NCI-H2171 (cell line): ENCODE data around the gene MED26.

Experiments
- DNase-seq: peaks from one replicate; lab custom pipeline; 2025; lab: John Stamatoyannopoulos, UW

Gene MED26

DNA sequence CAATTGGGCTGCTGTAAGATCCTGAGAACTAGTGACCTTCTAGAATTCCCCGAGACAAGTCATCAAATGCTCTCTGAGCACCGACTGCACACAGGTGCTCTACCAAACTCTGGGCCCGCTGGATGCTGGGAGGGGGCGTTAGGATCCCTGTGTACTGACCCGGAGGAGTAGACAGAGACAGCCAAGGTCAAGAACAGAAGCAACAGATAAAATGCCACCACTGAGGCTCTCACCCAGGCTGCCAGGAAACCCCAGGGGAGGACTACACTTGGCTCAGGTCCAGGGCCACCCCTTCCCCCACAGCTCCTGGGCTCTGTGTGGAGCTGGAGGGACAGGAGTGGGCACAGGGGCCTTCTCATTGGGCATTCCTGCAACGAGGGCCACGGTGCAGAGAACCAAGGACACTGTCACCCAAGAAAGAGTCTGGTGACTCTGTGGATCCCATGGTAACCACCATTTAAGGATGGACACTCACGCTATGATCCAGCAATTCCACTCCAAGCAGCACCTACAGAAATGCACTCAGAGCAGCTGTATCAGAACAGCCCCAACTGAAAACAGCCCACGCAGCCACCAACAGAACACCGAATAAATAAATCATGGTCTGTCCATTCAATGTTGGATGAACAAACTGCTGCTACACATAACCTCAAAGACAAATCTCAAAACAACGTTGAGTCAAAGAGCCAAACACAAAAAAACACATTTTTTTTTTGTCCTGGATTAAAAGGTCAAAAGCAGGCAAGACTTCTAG lies 39.0 kb downstream of the MED26 start:
- DNase-seq, result no peak

DNA sequence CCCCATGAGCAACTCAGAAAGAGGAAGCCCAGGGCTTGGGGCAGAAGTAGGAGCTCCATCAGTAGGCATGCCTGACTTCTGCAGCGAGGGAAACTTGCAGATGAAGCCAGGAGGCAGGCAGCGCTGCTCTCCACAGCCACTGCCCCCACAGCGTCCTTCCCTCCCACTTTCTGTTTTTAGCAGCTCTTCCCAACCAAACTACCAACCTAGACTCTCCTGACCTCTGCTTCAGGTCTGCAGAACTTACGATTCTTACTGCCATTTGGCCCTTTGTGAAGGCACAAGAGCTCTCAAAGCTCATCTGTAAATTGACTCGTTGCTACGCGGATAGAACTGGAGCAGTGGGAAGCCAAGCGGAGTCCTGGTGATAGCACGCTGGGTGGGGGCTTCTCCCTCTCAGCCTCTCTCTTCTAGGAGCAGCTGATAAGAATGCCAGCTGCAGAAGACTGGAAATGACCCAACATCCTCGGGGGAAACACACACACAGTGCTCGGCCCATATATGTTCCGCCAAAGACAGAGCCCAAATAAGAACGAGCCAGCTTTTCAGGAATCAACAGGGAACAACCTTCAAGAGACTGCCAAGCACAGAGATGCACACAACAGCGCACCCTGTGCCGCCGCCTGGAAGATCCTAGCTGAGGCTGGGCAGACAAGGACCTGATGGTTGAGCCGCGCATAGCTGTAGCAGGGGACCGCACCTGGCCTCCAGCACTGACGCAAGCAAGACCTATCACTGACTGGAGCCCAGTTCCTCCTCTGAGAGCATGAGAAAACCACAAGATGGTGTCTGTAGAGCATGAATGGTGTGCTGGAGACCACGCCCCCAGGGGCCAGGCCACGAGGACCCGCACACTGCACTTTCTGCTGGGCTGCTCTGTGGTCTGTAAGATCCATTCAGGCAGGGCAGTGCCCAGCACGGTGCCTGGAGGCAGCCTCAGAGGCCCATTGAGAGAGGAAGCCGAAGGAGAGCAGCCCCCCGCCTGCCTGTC lies 39.9 kb downstream of the MED26 start:
- no peak for DNase-seq

DNA sequence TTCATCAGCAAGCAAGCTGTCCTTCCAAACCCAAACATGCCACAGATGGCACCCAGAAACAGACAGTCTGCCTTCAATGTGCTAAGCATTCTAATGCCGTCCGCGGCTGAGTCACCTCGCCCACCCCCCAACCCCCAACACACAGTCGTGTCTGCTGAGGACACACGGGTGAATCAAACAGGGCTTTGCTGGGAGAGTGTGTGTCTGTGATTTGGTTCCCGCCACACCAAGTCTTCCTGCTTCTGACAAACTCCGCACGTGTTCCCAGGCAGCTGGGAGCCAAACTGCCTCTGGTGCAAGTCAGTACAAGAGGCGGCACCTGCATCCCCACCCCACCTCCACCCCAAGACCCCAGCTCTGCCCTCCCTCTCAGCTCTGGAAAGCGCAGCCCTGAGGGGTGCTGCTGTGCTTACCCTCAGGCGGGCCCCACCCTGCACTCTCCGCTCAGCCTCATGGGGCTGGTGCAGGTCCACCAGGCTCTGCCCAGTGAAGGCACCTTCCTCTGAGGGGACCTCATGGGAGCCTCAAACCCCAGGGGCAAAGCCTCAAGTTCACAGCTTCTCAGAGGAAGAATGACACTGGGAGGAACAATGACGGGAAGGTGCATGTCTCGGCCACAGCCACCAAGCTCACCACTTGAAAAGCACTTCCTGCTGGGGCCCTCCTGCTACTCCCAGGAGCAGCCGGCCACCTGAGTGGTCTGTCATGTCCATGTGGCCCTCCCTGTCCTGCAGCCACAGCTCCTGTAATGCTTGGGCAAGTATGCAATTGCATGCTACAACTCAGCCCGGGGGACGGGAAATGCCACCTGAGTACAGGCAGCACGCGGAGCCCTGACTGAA lies 40.8 kb downstream of the MED26 start:
- DNase-seq, result no peak

GRCh38 chr19:16586477-16586871 lies 41.5 kb downstream of the MED26 start:
- no peak for DNase-seq

GRCh38 chr19:16585808-16586476 lies 42.1 kb downstream of the MED26 start:
- DNase-seq, result no peak

DNA sequence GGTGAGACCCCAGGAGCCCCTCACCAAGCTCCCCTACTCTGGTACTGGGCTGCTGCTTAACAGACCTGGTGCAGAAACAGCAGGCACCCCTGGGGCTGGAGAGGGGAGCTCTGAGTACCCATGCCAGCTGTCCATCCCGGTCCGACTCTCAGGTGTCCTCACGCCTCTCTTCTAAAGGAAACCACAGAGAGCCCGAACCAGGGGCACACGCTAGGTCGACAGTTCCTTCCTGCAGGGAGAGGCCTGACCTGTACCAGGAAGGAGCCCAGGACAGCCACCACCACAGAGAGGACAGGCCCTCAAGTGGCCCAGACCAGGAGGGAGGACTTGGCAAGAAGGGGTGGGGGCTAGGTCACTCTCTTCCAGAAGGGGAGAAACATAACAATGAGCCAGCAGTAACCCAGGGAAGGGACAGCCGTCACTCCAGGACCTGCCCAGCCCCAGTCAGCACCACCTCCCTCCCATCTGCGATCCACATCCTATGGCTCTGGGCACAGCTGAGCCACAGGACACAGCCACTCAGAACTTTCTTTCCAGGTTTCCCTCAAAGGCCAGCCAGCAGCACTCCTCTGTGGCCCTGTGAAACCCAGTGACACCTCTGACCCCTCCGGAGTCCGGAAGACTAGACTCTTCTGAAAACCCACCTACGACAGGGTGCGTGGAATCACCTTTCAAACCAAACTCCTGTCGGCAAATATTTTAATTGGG lies 42.8 kb downstream of the MED26 start:
- DNase-seq, result no peak

DNA sequence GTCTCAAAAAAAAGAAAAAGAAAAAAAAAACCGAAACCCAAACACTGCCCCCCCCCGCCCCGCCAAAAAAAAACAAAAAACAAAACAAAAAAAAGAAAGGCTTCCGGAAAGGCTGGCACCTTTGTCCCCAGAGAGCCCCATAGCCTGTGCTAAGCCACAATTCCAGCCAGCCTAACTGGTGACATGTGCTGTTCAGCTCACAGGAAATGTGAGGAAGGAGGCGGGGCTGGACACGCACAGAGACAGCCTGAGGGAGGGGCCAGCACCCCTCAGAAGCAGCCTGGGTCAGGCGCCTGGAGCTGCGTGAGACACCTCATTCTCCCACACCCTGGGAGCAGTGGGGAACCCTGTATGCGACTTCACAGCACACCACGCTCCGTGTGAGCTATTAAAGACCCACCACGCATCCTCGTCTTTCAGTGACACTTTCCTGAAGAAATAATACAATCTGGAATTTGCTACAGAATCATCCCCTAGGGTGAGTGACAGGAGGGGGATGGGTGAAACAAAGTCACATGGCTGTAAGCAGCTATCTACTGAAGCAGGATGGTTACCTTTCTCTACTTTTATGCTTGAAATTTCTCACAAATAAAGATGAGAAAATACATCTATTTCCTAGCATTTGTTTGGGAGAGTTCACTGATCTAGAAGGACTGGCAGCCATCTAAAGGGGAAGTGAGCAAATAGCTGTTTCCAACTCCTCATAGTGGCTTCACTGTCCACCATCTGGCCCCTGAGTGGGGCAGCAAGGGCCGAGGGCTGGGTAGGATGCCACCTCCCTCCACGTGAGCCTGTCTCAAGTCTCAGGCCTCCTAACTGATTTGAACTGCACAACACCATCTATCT lies 43.5 kb downstream of the MED26 start:
- peak; percentile 93 for DNase-seq

DNA sequence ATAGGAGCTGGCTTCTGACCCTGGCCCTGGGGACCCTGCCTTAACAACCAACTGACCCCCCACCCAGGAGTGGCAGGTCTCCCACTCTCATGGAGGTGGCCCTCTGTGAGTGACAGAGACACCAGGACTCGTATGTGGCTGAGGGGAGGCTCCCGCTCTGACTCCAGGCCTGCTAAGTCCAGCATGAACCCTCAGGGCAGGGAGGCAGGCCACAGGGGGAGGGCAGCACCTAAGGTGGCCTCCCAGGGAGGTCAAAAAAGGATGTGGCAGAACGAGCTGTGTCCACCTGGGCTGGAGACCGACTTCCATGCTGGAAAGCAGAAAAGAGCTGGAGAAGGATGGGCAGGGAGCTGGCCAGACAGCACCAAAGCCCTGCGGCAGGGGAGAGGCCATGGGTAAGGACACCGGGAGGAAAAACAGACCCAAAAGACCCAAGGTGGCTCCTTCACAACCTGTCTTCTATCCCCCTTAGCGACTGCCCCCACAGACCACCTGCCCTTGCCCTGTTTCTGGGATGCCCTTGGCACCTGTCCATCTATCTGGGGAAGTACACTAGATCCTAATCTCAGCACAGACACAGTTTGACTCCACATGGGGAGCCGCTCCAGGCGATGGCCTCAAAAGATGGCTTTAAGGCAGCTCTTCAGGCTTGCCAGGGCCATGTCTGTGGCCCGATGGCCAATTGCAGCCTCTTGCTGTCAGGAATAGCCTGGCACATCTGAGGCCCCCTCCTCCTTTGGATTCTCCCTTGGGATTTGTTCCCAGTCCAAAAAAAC lies 45.3 kb downstream of the MED26 start:
- DNase-seq, result peak; percentile 30

- DNase-seq, result no peak
These were observed 46.0 kb downstream of the MED26 start for GRCh38 chr19:16581971-16582343.

DNA sequence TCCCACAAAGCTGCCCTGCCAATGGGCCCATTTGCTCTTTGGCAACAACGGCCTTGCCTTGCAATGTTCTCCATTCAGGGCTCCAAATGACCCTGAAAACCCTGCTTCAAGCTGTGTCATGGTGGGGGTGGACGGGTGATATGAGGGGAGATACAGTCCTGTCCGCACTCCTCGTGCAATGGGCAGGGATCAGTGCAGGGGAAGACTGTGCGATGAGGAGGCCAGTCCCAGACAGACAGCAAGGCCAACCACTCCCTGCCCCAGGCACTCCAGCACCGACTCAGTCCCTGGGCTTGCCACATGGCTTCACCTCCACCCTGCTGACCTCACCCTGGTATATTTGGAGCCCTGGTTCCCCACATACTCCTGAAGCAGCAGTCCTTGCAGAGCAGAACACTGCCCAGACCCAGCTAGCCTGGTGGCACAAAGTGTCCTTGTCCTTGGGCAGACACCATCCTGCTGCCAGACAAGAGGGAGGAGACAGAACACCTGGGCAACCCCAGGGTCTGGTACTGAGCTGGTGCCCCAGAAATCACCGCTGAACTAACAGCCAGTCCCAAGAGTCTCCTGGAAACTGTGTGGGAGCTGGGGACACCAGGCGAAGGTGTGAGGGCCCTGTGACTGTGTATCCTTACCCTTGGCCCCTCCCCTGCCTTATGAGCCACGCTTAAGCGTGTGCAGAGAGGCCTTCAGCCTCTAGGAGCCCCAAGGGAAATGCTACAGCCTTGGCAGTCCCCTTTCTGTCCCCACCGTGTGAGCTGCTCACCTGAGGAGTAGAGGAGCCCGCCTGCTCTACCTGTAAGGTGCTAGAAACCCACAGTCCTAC lies 46.6 kb downstream of the MED26 start:
- DNase-seq, result no peak

GRCh38 chr19:16579381-16579780 lies 48.6 kb downstream of the MED26 start:
- DNase-seq, result no peak

- DNase-seq, result no peak
These were observed 50.4 kb downstream of the MED26 start for GRCh38 chr19:16577531-16577985.

DNA sequence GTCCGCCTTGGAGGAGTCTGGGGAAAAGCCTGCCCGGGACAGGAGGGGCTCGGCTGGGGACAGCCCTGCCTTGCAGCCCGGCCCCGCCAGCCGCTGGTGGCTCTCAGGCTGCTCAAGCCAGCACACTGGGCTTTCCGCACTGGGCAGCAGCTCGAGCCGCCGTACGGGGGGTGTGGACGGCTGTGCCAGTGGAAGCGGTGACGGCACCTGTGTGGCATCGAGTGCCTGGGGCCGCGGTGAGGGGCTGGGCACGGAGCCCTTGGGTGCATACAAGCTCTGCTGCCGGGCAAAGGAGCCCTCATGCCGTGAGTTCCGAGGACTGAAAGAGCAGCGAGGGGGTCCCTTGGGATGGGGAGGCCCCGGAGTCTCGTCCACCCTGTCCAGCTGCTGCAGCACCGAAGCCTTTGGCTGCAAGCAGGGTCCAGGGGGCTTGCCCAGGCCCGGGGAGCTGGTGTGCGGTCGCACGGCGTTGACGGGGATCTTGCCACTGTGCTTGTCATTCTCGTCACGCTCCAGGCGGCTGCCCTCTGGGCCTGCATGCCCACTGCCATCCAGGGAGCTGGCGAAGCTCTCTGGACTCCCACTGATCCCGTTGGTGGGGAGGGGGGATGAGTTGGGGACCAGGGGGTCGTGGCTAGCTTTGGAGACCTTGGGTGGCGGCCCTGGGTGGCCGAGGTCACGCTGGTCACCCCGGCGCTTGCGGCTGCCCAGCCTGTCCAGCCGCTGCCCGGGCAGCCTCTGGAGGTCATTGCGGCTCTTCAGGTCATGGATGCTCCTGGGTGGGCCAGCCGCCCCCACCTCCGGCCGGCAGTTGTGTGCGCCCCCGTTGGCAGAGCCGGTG lies 51.1 kb downstream of the MED26 start:
- no peak for DNase-seq

DNA sequence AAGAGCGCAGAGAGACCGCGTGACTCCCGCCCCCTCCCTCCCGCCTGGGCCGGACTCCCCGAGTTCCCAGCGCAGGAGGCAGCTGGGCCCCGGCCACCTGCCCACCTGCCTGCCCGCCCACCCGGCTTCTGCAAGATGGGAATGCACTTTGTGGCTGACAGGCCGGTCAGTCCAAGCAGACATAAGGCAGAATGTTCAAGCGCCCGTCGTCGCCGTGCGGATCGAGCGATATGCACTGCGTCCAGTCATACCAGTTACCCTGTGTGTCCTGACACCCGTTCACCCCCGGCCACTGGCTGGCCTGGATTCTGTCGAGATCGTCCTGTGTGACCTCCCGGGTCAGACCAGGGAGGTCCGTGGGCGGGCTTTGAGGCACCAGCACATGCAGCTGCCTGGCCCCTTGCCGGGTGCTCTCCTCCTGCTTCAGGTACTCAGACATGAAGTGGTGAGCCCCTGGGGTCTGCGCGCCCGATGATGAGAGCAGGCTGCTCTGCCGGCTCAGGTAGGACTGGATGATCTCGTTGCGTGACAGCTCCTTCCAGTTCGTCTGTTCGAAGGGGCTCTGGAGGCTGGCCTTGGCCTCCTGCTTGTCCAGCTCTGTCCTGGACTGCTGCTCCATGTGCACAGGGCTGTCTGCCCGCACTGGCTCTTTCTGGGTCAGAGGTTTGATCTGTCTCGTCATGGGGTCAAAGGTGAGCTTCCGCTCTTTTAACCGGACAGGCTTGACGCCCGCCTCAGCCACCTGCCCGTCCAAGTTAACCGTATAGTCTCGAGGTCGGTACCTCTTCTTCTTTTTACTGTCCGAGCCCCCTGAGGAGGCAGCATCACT lies 51.9 kb downstream of the MED26 start:
- no peak for DNase-seq

GRCh38 chr19:16575282-16575681 lies 52.7 kb downstream of the MED26 start:
- no peak for DNase-seq

DNA sequence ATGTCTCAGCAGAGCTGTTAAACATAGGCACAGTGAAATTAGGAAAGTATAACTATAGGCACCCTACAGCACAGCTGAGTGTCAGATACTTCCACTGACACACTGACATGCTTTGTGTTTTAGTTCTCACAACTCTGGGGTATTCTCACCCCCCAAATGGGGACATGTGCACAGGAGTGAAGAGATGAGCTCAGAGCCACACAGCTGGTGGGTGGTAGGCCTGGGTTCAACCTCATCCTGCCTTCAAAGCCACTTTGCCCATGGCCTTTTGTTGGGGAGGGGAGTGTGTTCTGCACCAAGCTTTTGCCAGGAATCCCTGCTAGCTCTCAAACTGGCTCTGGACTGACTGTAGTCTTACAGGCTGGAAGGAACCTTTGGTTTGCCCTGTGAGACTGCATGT lies 54.1 kb downstream of the MED26 start:
- no peak for DNase-seq
